GM12875 (cell line): Measurements from ENCODE around the gene HEPACAM2.

ENCODE experiments used
- H3K4me3 ChIP-seq: one replicate; pipeline ENCODE4 v1.5.1; 2011; ENCODE audit warnings: low read depth, low read length, control low read depth
- CTCF ChIP-seq: IDR thresholded peaks from 2 replicates; pipeline ENCODE4 v1.5.1; 2011; ENCODE audit warnings: low read depth, mild to moderate bottlenecking, control low read depth, inconsistent platforms, low read length, moderate library complexity, borderline replicate concordance; ENCODE audit not compliant: insufficient read depth

Gene HEPACAM2

GRCh38 chr7:93178213-93178612, 48.1 kb downstream of the HEPACAM2 start:
- H3K4me3 ChIP-seq = no peak overlapping the region
- no peak for TF ChIP-seq CTCF

- TF ChIP-seq CTCF = no peak
- no peak overlapping the region for H3K4me3 ChIP-seq
These were observed 49.2 kb downstream of the HEPACAM2 start for GRCh38 chr7:93176992-93177580.

GRCh38 chr7:93175219-93175618, 51.0 kb downstream of the HEPACAM2 start:
- TF ChIP-seq CTCF = no peak
- H3K4me3 ChIP-seq = no peak overlapping the region

GRCh38 chr7:93172683-93173082, 53.6 kb downstream of the HEPACAM2 start:
- no peak overlapping the region for H3K4me3 ChIP-seq
- no peak for TF ChIP-seq CTCF

- no peak overlapping the region for H3K4me3 ChIP-seq
- TF ChIP-seq CTCF = no peak
These were observed 54.6 kb downstream of the HEPACAM2 start for GRCh38 chr7:93171606-93172226.

GRCh38 chr7:93165447-93165846, 60.8 kb downstream of the HEPACAM2 start:
- H3K4me3 ChIP-seq = no peak overlapping the region
- TF ChIP-seq CTCF = no peak

GRCh38 chr7:93164766-93165165, 61.5 kb downstream of the HEPACAM2 start:
- H3K4me3 ChIP-seq = no peak overlapping the region
- TF ChIP-seq CTCF = no peak
